A549 (cell line): ENCODE data around the gene ST6GALNAC4. TPM values are rescaled to one million over a fixed set of nuclear protein-coding genes. Genes with fewer than 3 reads are reported as not detected.
A peak's percentile ranks its signal among the peaks of the same experiment; 100 is the strongest.
"Not testable (repeated sequence)": the region's sequence is repeated elsewhere in the genome, so short reads cannot be mapped to it uniquely, and the experiment has no call there.

Source experiments
- ATAC-seq, 2 experiments: fragments of 200-7000 bp in 1 of 2; fragments of >200 bp in 1 of 2; cut with Nextera tagmentation in 1 of 2; cut with Tn5 transposase in 1 of 2; 3 replicates each; pipeline versions ENCODE4 v1.8.0 to v1.9.1; 2018 to 2020; ENCODE audit warnings: mild to moderate bottlenecking in 1 of 2, moderate library complexity in 1 of 2
- CTCF ChIA-PET: fragments of 300-600 bp; sonication (Branson Sonifier 250); formaldehyde crosslinking; extraction: SDS; loops from one replicate; lab custom pipeline; 2021; ENCODE audit warnings: antibody characterized with exemption, inconsistent platforms; lab: Yijun Ruan, JAX
- POLR2A ChIA-PET: fragments of 350-600 bp; formaldehyde crosslinking; extraction: SDS; loops from one replicate; lab custom pipeline; 2021; ENCODE audit warnings: antibody characterized with exemption, inconsistent platforms; lab: Yijun Ruan, JAX
- DNase-seq, 2 experiments: peaks; one replicate each; pipeline versions ENCODE4 v3.0.0 to v3.0.0-alpha.2; 2011 to 2016; ENCODE audit warnings: low read depth in 1 of 2, low spot score in 1 of 2
- FAIRE-seq: peaks from 2 replicates; lab custom pipeline; 2011; peaks lifted over from hg19 to GRCh38; lab: Jason Lieb, UNC
- H3K27ac ChIP-seq, 2 experiments: fragments of >200 bp; sonication (Bioruptor Twin); formaldehyde crosslinking; 3 replicates each; pipeline ENCODE4 v1.5.1; 2016 to 2017
- H3K4me1 ChIP-seq: fragments of >200 bp; sonication (Bioruptor Twin); formaldehyde crosslinking; 3 replicates; pipeline ENCODE4 v1.6.1; 2016
- H3K4me2 ChIP-seq: fragments of >200 bp; sonication (Bioruptor Twin); formaldehyde crosslinking; 3 replicates; pipeline ENCODE4 v1.6.1; 2016
- H3K4me3 ChIP-seq: fragments of >200 bp; sonication (Bioruptor Twin); formaldehyde crosslinking; 3 replicates; pipeline ENCODE4 v1.5.1; 2016
- H3K9me3 ChIP-seq: fragments of >200 bp; sonication (Bioruptor Twin); formaldehyde crosslinking; 3 replicates; pipeline ENCODE4 v1.6.1; 2016
- BCL3 ChIP-seq: fragments of >200 bp; sonication (Bioruptor Twin); formaldehyde crosslinking; IDR thresholded peaks from 3 replicates; pipeline ENCODE4 v1.6.1; 2016
- CHD4 ChIP-seq: fragments of 200-600 bp; sonication (generic); IDR thresholded peaks from 2 replicates; pipeline ENCODE4 v1.6.1; 2016; ENCODE audit warnings: antibody characterized with exemption, mild to moderate bottlenecking, borderline replicate concordance
- ELK1 ChIP-seq: fragments of 150-350 bp; IDR thresholded peaks from 2 replicates; pipeline ENCODE4 v1.6.1; 2014; ENCODE audit warnings: low read depth, mild to moderate bottlenecking, low read length
- FOSL2 ChIP-seq, 2 experiments: fragments of 450-650 bp in 1 of 2; fragments of >200 bp in 1 of 2; sonication (Bioruptor Twin) in 1 of 2; formaldehyde crosslinking; IDR thresholded peaks; 2 replicates each; pipeline versions ENCODE4 v1.5.0 to v1.6.1; 2016 to 2020; ENCODE audit warnings: mild to moderate bottlenecking in 1 of 2, moderate library complexity in 1 of 2
- FOXS1 ChIP-seq: fragments of 250-450 bp; sonication (Bioruptor Pico); IDR thresholded peaks from 2 replicates; pipeline ENCODE4 v1.5.0; 2020; ENCODE audit warnings: mild to moderate bottlenecking, moderate library complexity
- KDM1A ChIP-seq: fragments of 200-600 bp; sonication (generic); IDR thresholded peaks from 2 replicates; pipeline ENCODE4 v1.6.1; 2016; ENCODE audit warnings: low read depth, mild to moderate bottlenecking
- MAZ ChIP-seq: fragments of 150-350 bp; IDR thresholded peaks from 2 replicates; pipeline ENCODE4 v1.6.1; 2014; ENCODE audit warnings: antibody characterized with exemption, low read depth, low read length, borderline replicate concordance
- NFE2L2 ChIP-seq: fragments of 150-350 bp; conservative IDR thresholded peaks from 2 replicates; pipeline ENCODE4 v1.6.1; 2014; ENCODE audit warnings: low read length
- SREBF2 ChIP-seq: fragments of 450-650 bp; IDR thresholded peaks from 2 replicates; pipeline ENCODE4 v1.6.1; 2014; ENCODE audit warnings: mild to moderate bottlenecking, moderate library complexity
- TFCP2L1 ChIP-seq: fragments of 250-450 bp; sonication (Bioruptor Pico); IDR thresholded peaks from 2 replicates; pipeline ENCODE4 v1.5.0; 2021; ENCODE audit warnings: mild to moderate bottlenecking
- ZFP36 ChIP-seq: fragments of 450-650 bp; IDR thresholded peaks from 2 replicates; pipeline ENCODE4 v1.6.1; 2014; ENCODE audit warnings: borderline replicate concordance; ENCODE audit not compliant: partially characterized antibody
- ZNF302 ChIP-seq: fragments of 250-450 bp; sonication (Bioruptor Pico); IDR thresholded peaks from 2 replicates; pipeline ENCODE4 v1.9.0; 2021; ENCODE audit warnings: inconsistent platforms, mild to moderate bottlenecking, moderate library complexity
- WGBS: methylation state at CpG from one replicate; pipeline ENCODE4 v1.1.6; 2017; ENCODE audit errors: missing lambda C conversion rate; 5-methylcytosine and 5-hydroxymethylcytosine counted together
- polyA plus RNA-seq, 4 experiments: library from polyadenylated mRNA; depleted of rRNA in 3 of 4; stranded (reverse); fragments of >200 nt; fragmentation: RNase III in 1 of 4; extraction: RNeasy Plus Mini Kit Qiagen cat#74134 plus additional on column Dnase treatment in 1 of 4; gene quantifications; 2 replicates in 3 of 4; 3 replicates in 1 of 4; pipeline ENCODE4 v1.2.3, GENCODE V29; 2011 to 2017

ST6GALNAC4 gene
- polyA plus RNA-seq, 2 of the 4 experiments (the other 2 are of a cell fraction): 11.0 to 24.8 TPM

- ChIA-PET POLR2A (interaction anchor here (0.6 to 1.4 kb wide), 2 partner anchors 18 to 36 kb away, joined by 4 to 6 read pairs; no protein-coding TSS in a partner anchor), CTCF (interaction anchor here (2.3 to 3.5 kb wide), 2 partner anchors 13 to 39 kb away, joined by 8 to 27 read pairs; no protein-coding TSS in a partner anchor)
- H3K4me2 ChIP-seq, H3K27ac ChIP-seq, ATAC-seq, H3K9me3 ChIP-seq, FAIRE-seq, H3K4me3 ChIP-seq, DNase-seq: not testable (repeated sequence)
- H3K4me1 ChIP-seq: peaks cover 16% of the 10 kb centered on the region
- WGBS: 77% methylated on average over 3 of the region's 3 CpGs
Observed at GRCh38 chr9:127881715-127882114, 35.1 kb downstream of the ST6GALNAC4 start.

GRCh38 chr9:127880143-127880542 is 36.7 kb downstream of the ST6GALNAC4 start:
- CTCF ChIA-PET: interaction anchor here (0.7 to 3.5 kb wide), 4 partner anchors 11 to 96 kb away, joined by 3 to 27 read pairs (median 4); no protein-coding TSS in a partner anchor
- POLR2A ChIA-PET: interaction anchor here (0.7 kb wide), 1 partner anchor 82 kb away, joined by 9 read pairs; no protein-coding TSS in a partner anchor
- Histone ChIP-seq H3K9me3 (no peaks in the 10 kb centered on the region), H3K4me1 (peaks cover 31% of the 10 kb centered on the region), H3K4me2 (no peak overlapping the region), H3K27ac (no peak overlapping the region), H3K4me3 (no peak overlapping the region)
- FAIRE-seq (no peak), DNase-seq (no peak), ATAC-seq (no peak)
- 71% methylated on average over 8 of the region's 8 CpGs for WGBS
- TF ChIP-seq ELK1: no peak
- no peak for TF ChIP-seq TFCP2L1
- TF ChIP-seq ZNF302: no peak
- no peak for TF ChIP-seq NFE2L2
- no peak for TF ChIP-seq FOSL2 (IDR thresholded peaks at IDR 0.05)
- TF ChIP-seq FOSL2 (CRISPR knock-in tag; IDR thresholded peaks at IDR 0.05): no peak
- no peak for TF ChIP-seq FOXS1 (CRISPR knock-in tag)

- POLR2A ChIA-PET: interaction anchor here (0.7 kb wide), 1 partner anchor 31 kb away, joined by 6 read pairs; no protein-coding TSS in a partner anchor
- no peak for DNase-seq
- Histone ChIP-seq H3K9me3 (no peaks in the 10 kb centered on the region), H3K4me3 (no peak overlapping the region), H3K4me1 (peaks cover 44% of the 10 kb centered on the region), H3K27ac (no peak overlapping the region), H3K4me2 (no peak overlapping the region; the same call in 2 of the 3 replicates)
- TF ChIP-seq FOSL2 (IDR thresholded peaks at IDR 0.05) (no peak), FOSL2 (CRISPR knock-in tag; IDR thresholded peaks at IDR 0.05) (no peak), ZNF302 (no peak)
- ATAC-seq: no peak
- CTCF ChIA-PET: interaction anchor here (1.2 to 2.3 kb wide), 4 partner anchors 9 to 156 kb away, joined by 3 to 9 read pairs (median 6); no protein-coding TSS in a partner anchor
- 80% methylated on average over 8 of the region's 8 CpGs for WGBS
- FAIRE-seq: no peak
Observed at GRCh38 chr9:127878652-127879390, 38.0 kb downstream of the ST6GALNAC4 start.

GRCh38 chr9:127878001-127878651 is 38.7 kb downstream of the ST6GALNAC4 start:
- no peaks in the 10 kb centered on the region for H3K9me3 ChIP-seq
- ATAC-seq (peak in 1 of 2 experiments; percentile 19; a peak in 3 of 6 replicates), DNase-seq (no peak), FAIRE-seq (no peak)
- TF ChIP-seq ZFP36: peak; percentile 21
- TF ChIP-seq KDM1A: peak; percentile 19; the same call in 1 of the 2 replicates
- no peak for TF ChIP-seq BCL3
- TF ChIP-seq CHD4: no peak
- TF ChIP-seq SREBF2: no peak
- no peak for TF ChIP-seq MAZ
- peak overlapping the region; percentile 76 for H3K4me3 ChIP-seq
- 59% methylated on average over 18 of the region's 18 CpGs for WGBS
- POLR2A ChIA-PET: interaction anchor here (0.5 kb wide), 1 partner anchor 39 kb away, joined by 3 read pairs; the partner anchor contains the start of gene ST6GALNAC4
- peak overlapping the region; percentile 84 for H3K4me2 ChIP-seq
- CTCF ChIA-PET: interaction anchor here (1.2 to 2.3 kb wide), 4 partner anchors 8 to 157 kb away, joined by 3 to 9 read pairs (median 6); no protein-coding TSS in a partner anchor
- H3K27ac ChIP-seq: peak overlapping the region; percentile 77 to 88
- peaks cover 44% of the 10 kb centered on the region for H3K4me1 ChIP-seq
